Right lobe of liver (tissue), 4 donors: ENCODE data around the gene EEFSEC.

ENCODE experiments used
- POLR2A ChIP-seq: fragments of 450-650 bp; IDR thresholded peaks from one replicate; pipeline ENCODE4 v1.6.1; 2017; ENCODE audit warnings: antibody characterized with exemption, mild to moderate bottlenecking
- TF ChIP-seq, protein P1 (sequence below), 4 donors: fragments of 200-600 bp in 3 of 4; fragments of 450-650 bp in 1 of 4; IDR thresholded peaks; one replicate each; pipeline versions ENCODE4 v1.5.1 to v1.8.0; 2016 to 2022; ENCODE audit warnings: antibody characterized with exemption in 4 of 4, mild to moderate bottlenecking in 2 of 4
- donor health status: DM: no; HTN: no; CAD: no.
- donor health status: DM: no; HTN: no; CAD: no.
- donor health status: DM: no; HTN: yes; CAD: no.

DNA sequence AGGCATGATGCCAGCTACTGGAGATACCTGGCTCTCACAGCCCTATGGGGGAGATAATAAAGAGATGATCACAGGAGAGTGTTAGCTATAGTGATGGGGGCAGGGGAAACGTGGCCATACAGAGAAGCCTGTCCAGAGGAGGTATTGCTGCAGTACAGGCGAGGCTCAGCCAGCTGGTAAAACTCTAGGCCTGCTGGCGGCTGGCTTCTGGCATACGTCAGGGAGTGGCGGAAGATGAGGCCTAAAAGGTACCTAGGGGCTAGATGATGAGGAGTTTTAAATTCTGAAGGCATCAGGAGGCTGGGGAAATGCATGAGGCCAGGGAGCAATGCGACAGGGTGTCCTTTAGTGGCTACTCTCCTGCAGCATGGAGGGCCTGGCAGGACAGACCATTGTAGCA lies 110.7 kb downstream of the EEFSEC start:
- TF ChIP-seq, protein P1, sequence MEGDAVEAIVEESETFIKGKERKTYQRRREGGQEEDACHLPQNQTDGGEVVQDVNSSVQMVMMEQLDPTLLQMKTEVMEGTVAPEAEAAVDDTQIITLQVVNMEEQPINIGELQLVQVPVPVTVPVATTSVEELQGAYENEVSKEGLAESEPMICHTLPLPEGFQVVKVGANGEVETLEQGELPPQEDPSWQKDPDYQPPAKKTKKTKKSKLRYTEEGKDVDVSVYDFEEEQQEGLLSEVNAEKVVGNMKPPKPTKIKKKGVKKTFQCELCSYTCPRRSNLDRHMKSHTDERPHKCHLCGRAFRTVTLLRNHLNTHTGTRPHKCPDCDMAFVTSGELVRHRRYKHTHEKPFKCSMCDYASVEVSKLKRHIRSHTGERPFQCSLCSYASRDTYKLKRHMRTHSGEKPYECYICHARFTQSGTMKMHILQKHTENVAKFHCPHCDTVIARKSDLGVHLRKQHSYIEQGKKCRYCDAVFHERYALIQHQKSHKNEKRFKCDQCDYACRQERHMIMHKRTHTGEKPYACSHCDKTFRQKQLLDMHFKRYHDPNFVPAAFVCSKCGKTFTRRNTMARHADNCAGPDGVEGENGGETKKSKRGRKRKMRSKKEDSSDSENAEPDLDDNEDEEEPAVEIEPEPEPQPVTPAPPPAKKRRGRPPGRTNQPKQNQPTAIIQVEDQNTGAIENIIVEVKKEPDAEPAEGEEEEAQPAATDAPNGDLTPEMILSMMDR (IDR thresholded peaks at IDR 0.05) = no peak
- no peak for TF ChIP-seq POLR2A
